GM12891 (cell line): Measurements from ENCODE around the gene LPO.

Experiments used
- POLR2A ChIP-seq: IDR thresholded peaks from 2 replicates; pipeline ENCODE4 v1.6.1; 2011; ENCODE audit warnings: low read depth, low read length, control low read depth
- POLR2AphosphoS5 ChIP-seq: IDR thresholded peaks from 2 replicates; pipeline ENCODE4 v1.6.1; 2011; ENCODE audit warnings: low read depth, low read length, control low read depth
- TAF1 ChIP-seq: IDR thresholded peaks from 2 replicates; pipeline ENCODE4 v1.6.1; 2011; ENCODE audit warnings: low read depth, low read length, control low read depth

DNA sequence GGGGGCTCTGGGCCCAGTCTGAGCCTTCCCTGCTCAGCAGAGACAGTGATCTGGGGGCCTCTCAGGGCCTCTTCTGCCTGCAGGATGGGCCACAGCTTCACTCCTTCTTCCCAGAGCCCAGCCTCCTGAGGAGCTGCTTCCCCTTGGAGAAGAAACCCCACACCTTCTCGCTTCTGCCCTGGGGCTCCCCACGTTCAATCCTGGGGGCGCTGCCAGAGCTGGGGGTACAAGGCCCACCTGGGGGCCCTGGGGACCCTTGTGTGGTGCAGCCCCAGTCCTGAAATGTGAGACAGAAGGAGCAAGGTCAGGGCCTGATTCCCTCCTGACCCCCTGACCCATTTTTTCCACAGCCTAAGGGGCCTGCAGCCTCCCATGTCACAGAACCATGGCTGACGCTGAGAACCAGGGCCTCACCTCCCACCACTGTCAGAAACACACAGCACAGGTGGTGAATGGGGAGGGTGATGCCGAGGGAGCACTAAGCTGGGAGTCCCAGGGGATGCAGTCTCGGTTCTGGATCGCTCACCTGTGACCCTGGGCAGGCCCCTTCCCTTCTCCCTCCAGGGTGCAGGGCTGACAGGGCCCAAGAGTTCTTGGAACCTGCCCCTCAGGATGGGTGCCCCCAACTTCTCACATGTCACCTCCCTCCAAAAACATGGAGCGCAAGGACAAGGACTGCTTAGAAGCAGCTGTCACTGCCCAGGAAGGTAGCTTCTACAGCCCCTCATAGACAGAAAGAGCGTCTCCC is 64.0 kb downstream of the LPO start:
- TF ChIP-seq POLR2A (no peak), POLR2AphosphoS5 (no peak), TAF1 (no peak)
